Stimulated activated effector memory CD8-positive, alpha-beta T cell treated with anti-CD3 and anti-CD28 coated beads, Interleukin-12 subunit alpha, Interleukin-12 subunit beta, amount 100 ng/mL, for 72 hours (primary cell): Measurements from ENCODE around the gene CD63.

Source experiments
- ATAC-seq: fragments of 150-1000 bp; cut with Tn5 transposase; 2 replicates; pipeline ENCODE4 v1.10.0; 2021
- DNase-seq, 2 donors: peaks; one replicate each; pipeline ENCODE4 v3.0.0; 2021 to 2022; ENCODE audit warnings: low spot score in 2 of 2
- H3K27ac Mint-ChIP-seq: one replicate; pipeline ENCODE4 v1.8.0; 2022; ENCODE audit warnings: mild to moderate bottlenecking, mixed read lengths
- H3K36me3 Mint-ChIP-seq: one replicate; pipeline ENCODE4 v1.8.0; 2022; ENCODE audit warnings: mild to moderate bottlenecking, mixed read lengths
- H3K4me1 Mint-ChIP-seq: one replicate; pipeline ENCODE4 v1.8.0; 2022; ENCODE audit warnings: mixed read lengths
- H3K4me3 Mint-ChIP-seq: one replicate; pipeline ENCODE4 v1.8.0; 2022; ENCODE audit warnings: mild to moderate bottlenecking, mixed read lengths
- H3K9me3 Mint-ChIP-seq: one replicate; pipeline ENCODE4 v1.8.0; 2022; ENCODE audit warnings: mixed read lengths

Gene CD63

DNA sequence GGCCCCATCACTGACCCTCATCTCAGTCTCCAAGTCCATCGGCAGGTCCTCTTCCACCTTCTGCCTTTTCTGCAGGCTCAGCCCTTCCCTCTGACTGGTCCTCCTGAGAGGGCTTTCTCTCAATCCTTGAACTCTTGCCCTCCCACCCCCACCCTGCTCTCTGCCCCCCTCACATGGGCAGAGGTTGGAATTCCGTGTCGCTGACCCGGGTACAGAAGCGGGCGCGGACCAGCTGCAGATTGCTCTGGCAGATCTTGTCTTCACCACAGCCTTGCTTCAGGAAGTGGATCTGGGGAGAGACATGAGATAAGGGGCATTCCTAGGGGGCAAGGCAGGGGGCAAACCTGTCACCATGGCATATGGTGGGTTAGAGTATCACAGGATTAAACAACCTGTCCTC, 33.5 kb downstream of the CD63 start:
- H3K9me3 Mint-ChIP-seq: no peaks in the 10 kb centered on the region

DNA sequence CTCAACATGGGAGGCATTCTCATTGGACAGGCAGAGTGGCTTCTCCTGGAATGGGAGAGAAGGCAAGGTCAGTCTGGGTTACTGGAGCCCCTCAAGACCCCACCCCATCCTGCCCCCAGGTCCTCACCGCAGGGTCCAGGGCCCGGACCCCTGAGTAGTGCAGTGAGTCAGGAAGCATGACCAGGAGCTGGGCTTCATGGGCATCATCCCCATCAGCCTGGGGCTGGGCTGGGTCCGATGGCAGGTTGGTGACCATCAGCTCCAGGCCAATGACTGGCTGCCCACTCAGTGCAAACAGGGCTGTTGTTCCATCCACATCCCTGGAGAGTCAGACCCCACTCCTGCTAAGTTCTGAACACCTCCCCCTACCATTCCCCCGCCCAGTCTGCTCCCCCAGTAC, 34.2 kb downstream of the CD63 start:
- no peak overlapping the region for H3K27ac Mint-ChIP-seq
- no peaks in the 10 kb centered on the region for H3K36me3 Mint-ChIP-seq
- ATAC-seq: no peak
- no peaks in the 10 kb centered on the region for H3K4me1 Mint-ChIP-seq
- DNase-seq: no peak
- H3K9me3 Mint-ChIP-seq: no peaks in the 10 kb centered on the region
- no peak overlapping the region for H3K4me3 Mint-ChIP-seq

More for the DNA sequence above, 33.5 kb downstream of the CD63 start:
- DNase-seq: no peak
- Mint-ChIP-seq H3K27ac (peak overlapping the region; percentile 50), H3K36me3 (no peaks in the 10 kb centered on the region), H3K4me1 (no peaks in the 10 kb centered on the region), H3K4me3 (no peak overlapping the region)
- ATAC-seq: no peak

DNA sequence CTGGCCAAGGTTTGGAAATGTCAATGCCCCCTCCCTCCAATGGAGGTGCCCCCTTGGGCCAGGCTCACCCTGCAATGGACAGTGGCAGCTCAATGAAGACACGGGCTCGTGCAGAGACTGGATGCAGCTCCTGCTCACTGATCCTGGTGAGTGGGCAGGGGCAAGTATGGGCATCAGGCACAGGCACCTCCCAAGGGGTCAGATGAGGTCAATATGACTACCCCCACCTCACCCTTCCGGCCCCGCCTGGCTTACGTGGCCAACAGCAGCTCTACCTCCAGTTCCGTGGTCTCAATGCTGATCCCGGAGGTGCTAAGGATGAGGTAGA, 34.7 kb downstream of the CD63 start:
- Mint-ChIP-seq H3K4me3 (no peak overlapping the region), H3K36me3 (no peaks in the 10 kb centered on the region), H3K27ac (peak overlapping the region; percentile 30), H3K4me1 (no peaks in the 10 kb centered on the region), H3K9me3 (no peaks in the 10 kb centered on the region)
- no peak for ATAC-seq
- DNase-seq: no peak

DNA sequence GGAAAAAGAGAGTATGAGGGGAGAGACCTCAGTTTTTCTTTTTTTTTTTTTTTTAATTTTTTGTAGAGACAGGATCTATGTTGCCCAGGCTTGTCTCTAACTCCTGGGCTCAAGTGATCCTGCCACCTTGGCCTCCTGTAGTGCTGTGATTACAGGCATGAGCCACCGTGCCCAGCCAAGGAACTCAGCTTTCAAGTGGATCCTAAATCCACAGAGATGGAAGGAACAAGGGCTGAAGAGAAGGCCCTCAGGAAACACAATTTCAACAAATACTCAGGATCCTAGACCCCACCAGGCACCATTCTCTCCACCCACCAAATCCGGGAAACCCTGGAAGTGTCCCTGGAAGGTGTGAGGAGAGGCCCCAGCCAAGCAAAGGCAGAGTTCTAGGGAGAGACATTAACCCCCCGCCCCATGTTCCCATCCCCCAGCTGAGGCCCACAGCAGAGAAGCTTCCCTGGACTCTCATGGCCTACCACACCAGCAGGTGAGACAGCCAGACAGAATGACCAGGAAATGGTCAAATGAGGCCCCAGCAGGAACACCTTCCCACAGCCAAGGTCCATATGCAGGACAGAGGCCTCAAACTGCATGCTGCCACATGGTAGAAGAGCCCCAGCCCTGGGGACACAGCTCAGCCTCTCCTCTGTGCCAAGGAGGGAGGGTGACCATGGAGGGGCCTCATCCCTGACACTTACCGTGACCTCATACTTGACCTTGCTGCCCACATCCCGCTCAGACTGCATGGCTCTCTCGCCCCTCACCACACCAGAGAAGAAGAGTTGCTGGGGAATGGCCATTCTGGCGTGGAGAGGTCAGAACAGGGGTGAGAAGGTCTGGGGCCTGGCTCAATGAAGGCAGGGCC, 35.3 kb downstream of the CD63 start:
- no peaks in the 10 kb centered on the region for H3K4me1 Mint-ChIP-seq
- no peak for DNase-seq
- no peak overlapping the region for H3K4me3 Mint-ChIP-seq
- no peaks in the 10 kb centered on the region for H3K36me3 Mint-ChIP-seq
- no peaks in the 10 kb centered on the region for H3K9me3 Mint-ChIP-seq
- peak overlapping the region; percentile 30 for H3K27ac Mint-ChIP-seq
- ATAC-seq: no peak

DNA sequence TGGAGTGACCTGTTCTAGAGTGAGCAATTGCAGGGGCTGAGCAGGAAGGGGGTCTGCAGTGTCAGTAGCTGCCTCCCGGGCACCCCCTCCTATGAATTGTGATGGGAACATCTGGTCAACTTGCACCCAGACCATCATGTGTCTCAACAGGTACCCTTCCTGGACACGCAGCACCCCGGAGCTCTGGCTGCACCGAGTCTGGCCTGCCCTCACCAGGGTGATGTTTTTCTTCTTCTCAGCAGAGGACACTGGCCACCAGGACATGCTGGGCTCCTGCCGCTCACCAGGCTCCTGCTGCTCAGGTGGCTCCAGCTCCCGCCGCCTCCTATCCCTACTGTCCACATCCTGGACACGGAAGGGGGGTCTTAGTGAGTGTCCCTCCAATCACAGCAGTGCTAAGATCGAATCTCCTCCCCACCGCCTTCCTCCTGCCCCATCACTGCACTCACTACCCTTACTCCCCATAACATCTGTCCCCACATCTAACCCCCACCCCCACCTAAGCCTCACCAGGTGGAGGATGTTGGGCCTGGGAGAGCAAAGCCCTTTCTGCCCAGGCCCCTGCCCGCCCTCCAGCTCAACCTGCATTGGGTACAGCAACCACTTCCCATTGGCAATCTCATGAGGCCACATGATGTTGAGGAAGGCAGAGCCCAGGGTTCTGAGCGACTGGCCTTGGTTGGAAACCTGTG, 36.0 kb downstream of the CD63 start:
- H3K9me3 Mint-ChIP-seq: no peaks in the 10 kb centered on the region
- H3K4me1 Mint-ChIP-seq: peaks cover 4% of the 10 kb centered on the region
- DNase-seq: no peak
- no peak overlapping the region for H3K4me3 Mint-ChIP-seq
- no peaks in the 10 kb centered on the region for H3K36me3 Mint-ChIP-seq
- ATAC-seq: no peak
- H3K27ac Mint-ChIP-seq: no peak overlapping the region

DNA sequence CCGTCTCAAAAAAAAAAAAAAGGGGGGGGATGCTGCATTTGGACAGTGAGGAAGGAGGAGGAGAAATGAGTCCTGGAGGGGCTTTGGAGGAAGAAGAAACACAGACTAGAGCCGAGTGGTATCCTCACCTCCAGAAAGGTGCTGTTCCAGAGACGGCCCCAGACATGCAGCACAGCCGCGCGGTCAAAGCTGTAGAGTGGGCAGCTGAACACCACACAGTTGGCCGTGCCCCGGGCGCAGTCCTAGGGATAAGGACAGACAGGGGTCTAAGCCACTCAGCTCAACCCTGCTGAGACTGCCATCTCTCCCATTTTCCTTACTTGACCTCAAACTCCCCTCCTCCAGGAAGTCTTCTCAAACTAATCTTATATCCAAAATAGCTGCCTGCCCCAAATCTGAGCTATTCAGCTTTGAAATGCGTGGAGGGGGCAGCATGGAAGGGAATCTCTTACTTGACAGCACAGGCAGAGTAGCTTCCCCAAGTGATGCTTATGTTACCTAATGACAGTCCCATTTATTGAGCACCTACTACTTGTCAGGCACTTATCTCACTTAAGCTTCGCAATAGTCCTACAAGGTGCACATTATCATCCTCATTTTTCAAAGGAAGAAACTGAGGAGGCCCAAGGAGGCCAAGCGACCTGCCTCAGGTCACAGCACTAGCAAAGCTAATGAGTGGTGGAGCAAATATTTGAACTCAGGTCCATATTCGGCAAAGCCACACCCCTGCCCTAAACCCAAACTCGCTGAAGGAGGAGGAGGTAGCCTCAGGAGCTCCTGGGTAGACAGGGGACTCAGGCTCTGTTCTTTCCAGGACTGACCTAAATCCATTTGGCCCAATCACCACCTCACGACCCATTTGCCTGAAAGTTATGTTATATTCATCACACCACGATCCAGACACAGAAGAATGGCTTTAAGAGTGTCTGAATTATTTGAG, 39.8 kb downstream of the CD63 start:
- Mint-ChIP-seq H3K9me3 (no peaks in the 10 kb centered on the region), H3K27ac (no peak overlapping the region), H3K4me1 (peaks cover 7% of the 10 kb centered on the region), H3K36me3 (no peaks in the 10 kb centered on the region), H3K4me3 (no peak overlapping the region)
- no peak for ATAC-seq
- no peak for DNase-seq

DNA sequence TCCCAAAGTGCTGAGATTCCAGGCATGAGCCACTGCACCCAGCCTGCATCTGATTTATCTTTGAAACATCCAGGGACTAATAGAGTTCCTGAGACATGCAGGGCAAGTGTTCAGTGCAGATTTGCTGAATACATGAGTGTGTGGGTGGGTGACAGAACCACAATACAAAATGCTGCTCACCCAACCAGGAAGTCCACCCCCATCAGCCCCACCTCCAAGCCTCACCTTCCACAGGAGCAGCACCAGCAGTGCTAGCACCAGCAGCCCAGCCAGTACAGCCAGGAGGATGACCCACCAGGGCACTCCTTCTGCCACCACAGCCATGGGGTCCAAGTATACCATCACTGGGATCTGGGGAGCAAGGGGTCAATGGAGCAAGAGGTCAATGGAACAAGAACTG, 41.1 kb downstream of the CD63 start:
- peak overlapping the region; percentile 23 for H3K27ac Mint-ChIP-seq
- H3K9me3 Mint-ChIP-seq: no peaks in the 10 kb centered on the region
- DNase-seq (no peak), ATAC-seq (peak; percentile 93)
- no peaks in the 10 kb centered on the region for H3K36me3 Mint-ChIP-seq
- H3K4me3 Mint-ChIP-seq: no peak overlapping the region
- H3K4me1 Mint-ChIP-seq: peaks cover 7% of the 10 kb centered on the region

DNA sequence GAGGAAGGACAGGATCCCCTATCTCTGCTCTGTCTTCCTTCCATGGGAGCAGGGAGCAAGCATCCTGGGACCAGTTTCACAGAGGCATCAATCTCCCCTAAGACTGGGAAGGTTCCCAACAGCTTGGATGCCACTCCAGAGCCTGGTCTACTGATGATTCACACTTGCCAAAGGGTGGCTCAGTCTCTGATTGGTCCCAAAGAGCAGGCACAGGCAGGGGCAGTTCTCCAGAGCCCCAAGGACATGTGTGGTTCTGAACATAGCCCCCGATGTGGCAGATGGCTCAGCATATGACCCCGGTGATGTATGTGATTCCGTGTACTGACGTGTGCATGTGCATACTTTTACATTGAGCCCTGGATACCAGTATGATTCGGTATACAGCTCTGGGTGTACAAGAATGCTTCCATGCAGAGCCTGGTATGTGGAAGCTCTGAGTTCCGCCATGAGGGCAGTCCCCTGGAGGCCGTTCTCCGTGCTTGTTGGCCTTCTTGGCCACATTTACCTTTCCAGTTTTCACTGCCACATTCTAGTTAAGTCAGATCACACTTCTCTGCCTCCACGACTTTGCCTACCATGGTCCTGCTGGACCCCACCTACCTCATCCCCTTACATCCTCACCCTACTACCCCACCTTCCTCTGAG, 42.3 kb downstream of the CD63 start:
- ATAC-seq (no peak), DNase-seq (no peak)
- H3K9me3 Mint-ChIP-seq: no peaks in the 10 kb centered on the region
- H3K36me3 Mint-ChIP-seq: no peaks in the 10 kb centered on the region
- H3K4me3 Mint-ChIP-seq: no peak overlapping the region
- H3K4me1 Mint-ChIP-seq: peaks cover 11% of the 10 kb centered on the region
- no peak overlapping the region for H3K27ac Mint-ChIP-seq

DNA sequence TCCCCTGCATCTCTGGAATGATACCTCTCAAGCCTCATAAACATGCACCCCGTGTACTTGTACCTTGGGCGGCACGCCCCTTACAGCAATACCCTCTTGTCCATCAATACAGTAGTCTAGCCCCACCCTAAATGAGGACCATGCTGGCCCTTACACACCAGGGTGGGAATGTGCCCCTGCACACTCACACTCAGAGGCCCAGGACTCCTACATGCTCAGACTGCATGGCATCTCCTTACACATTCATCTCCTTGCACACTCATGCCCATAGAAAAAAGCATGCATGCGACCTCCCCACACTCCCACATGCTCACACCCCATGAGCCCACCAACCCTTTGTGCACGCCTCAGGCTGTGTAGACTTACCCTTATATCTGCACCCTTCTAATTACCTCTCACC, 43.1 kb downstream of the CD63 start:
- ATAC-seq (no peak), DNase-seq (no peak)
- Mint-ChIP-seq H3K9me3 (no peaks in the 10 kb centered on the region), H3K4me1 (peaks cover 20% of the 10 kb centered on the region), H3K4me3 (no peak overlapping the region), H3K36me3 (no peaks in the 10 kb centered on the region), H3K27ac (no peak overlapping the region)

DNA sequence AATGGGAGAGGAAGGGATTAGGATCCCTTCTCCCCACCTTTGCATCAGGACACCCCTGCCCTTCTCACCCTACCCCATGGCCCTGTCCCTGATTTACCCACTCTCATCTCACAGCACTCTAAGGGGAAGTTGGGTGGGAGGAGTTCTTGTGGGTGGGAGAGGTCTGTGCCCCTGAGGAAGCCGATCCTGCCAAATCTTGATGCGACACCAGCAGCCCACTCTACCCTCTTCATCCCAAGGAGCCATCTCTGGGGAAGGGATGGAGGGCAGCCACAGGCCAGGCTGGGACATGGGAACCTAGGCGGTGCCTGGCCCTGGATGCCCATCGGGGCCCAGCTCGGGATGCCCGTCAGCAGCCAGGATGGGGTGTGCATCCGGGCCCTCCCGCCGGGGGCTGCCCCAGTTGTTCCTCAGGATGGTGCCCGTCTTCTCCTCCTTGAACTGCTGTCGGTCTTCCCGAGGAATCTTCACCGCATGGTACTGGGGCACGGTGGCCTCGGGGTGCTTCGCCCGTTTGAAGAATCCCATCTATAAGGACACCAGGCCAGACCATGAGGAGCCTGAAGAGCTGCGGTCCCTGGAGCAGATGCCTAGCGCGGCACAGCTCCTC, 43.9 kb downstream of the CD63 start:
- DNase-seq: no peak
- Mint-ChIP-seq H3K4me3 (no peak overlapping the region), H3K4me1 (peaks cover 21% of the 10 kb centered on the region), H3K36me3 (no peaks in the 10 kb centered on the region), H3K27ac (no peak overlapping the region), H3K9me3 (no peaks in the 10 kb centered on the region)
- no peak for ATAC-seq

DNA sequence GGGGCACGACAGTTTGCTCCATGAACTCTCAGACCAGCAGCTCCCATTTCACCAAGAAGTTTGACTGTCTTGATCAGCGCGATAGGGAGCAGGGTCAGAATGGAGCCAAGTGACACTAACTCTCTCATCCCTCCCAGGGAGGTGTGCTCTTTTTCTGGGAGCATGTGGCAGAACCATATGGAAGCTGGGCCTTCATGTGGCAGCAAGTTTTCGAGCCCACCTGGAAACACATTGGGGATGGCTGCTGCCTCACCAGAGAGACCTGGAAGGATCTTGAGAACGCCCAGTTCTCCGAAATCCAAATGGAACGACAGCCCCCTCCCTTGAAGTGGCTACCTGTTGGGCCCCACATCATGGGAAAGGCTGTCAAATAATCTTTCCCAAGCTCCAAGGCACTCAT, 45.1 kb downstream of the CD63 start:
- DNase-seq (no peak), ATAC-seq (no peak)
- H3K36me3 Mint-ChIP-seq: no peaks in the 10 kb centered on the region
- H3K4me3 Mint-ChIP-seq: no peak overlapping the region
- peaks cover 21% of the 10 kb centered on the region for H3K4me1 Mint-ChIP-seq
- no peak overlapping the region for H3K27ac Mint-ChIP-seq
- H3K9me3 Mint-ChIP-seq: no peaks in the 10 kb centered on the region

DNA sequence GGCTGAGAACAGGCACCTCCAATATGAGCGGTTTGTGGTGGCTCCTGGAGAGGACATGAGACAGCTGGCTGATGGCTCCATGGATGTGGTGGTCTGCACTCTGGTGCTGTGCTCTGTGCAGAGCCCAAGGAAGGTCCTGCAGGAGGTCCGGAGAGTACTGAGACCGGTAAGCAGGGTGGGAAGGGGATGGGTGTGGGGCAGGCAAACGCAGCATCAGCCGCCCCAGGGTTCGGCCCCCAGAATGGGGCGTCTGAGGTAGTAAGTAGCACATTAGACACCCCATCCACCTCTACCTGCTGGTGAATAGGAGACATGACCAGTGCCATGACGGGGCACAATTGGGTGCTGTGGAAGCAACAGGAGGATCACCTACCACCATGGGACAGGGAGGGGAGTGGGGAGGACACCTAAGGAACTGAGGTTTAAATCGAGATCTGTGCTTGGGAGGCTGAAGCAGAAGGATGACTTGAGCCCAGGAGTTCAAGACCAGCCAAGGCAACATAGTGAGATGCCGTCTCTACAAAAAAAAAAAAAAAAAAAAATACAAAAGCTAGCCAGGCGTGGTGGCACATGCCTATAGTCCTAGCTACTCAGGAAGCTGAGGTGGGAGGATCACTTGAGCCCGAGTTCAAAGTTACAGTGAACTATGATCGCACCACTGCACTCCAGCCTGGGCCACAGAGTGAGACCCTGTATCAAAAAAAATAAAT, 46.6 kb downstream of the CD63 start:
- DNase-seq: no peak
- no peak overlapping the region for H3K4me3 Mint-ChIP-seq
- no peaks in the 10 kb centered on the region for H3K36me3 Mint-ChIP-seq
- peaks cover 14% of the 10 kb centered on the region for H3K4me1 Mint-ChIP-seq
- no peaks in the 10 kb centered on the region for H3K9me3 Mint-ChIP-seq
- no peak for ATAC-seq
- H3K27ac Mint-ChIP-seq: no peak overlapping the region

DNA sequence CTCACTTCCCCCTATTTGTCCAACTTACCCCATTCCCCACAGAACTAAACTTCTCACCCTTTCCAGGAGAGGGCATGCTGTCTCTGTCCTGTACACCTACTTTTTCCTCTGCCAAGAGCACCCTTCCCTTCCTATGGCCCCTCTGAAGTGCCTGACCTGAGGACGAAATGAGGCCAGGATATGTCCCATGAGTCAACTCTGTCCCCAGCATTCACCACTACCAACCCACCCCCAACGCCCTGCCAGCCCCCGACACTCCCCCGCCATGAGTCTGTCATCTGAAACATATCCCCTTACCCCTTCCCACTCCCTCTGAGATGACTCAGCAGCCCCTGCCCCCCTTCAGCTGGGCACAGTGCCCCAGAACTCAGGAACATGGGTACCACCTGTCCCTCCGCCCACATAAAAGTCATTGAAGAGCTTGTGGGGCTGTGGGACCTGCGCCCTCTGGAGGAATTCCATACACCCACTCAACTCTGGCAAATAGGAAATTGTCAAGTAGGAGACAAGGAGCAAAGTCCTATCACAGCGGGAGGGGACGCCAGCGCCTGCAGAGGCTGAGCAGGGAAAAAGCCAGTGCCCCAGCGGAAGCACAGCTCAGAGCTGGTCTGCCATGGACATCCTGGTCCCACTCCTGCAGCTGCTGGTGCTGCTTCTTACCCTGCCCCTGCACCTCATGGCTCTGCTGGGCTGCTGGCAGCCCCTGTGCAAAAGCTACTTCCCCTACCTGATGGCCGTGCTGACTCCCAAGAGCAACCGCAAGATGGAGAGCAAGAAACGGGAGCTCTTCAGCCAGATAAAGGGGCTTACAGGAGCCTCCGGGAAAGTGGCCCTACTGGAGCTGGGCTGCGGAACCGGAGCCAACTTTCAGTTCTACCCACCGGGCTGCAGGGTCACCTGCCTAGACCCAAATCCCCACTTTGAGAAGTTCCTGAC, 47.4 kb downstream of the CD63 start:
- Mint-ChIP-seq H3K36me3 (no peaks in the 10 kb centered on the region), H3K9me3 (no peaks in the 10 kb centered on the region), H3K4me3 (no peak overlapping the region), H3K4me1 (peaks cover 14% of the 10 kb centered on the region), H3K27ac (no peak overlapping the region)
- ATAC-seq (peak; percentile 64), DNase-seq (no peak)
